K562 (cell line): ENCODE results near the gene EFCAB13. TPM values are rescaled to one million over a fixed set of nuclear protein-coding genes. Genes with fewer than 3 reads are reported as not detected.
A peak's percentile ranks its signal among the peaks of the same experiment; 100 is the strongest.

ENCODE experiments used
- CBX5 ChIP-seq: IDR thresholded peaks from 2 replicates; pipeline ENCODE4 v1.6.1; 2014; ENCODE audit warnings: low read depth, borderline replicate concordance
- CREB3L1 ChIP-seq: fragments of 450-650 bp; IDR thresholded peaks from 2 replicates; pipeline ENCODE4 v1.6.1; 2014; ENCODE audit warnings: low read depth, mild to moderate bottlenecking, moderate library complexity, borderline replicate concordance
- CREM ChIP-seq: IDR thresholded peaks from 2 replicates; pipeline ENCODE4 v1.6.1; 2014; ENCODE audit warnings: antibody characterized with exemption, low read depth
- ESRRA ChIP-seq: fragments of 450-650 bp; IDR thresholded peaks from 2 replicates; pipeline ENCODE4 v1.6.1; 2014; ENCODE audit warnings: low read depth, mild to moderate bottlenecking, moderate library complexity, borderline replicate concordance
- FOXA3 ChIP-seq, 2 experiments: fragments of 450-650 bp in 1 of 2; sonication (generic) in 1 of 2; formaldehyde crosslinking; IDR thresholded peaks in 1 of 2; conservative IDR thresholded peaks in 1 of 2; 2 replicates each; pipeline versions ENCODE4 v1.4.0 to v1.8.0; 2020 to 2022; ENCODE audit warnings: mild to moderate bottlenecking in 2 of 2, missing genetic modification reagents in 1 of 2
- HDGF ChIP-seq: fragments of 450-650 bp; IDR thresholded peaks from 2 replicates; pipeline ENCODE4 v1.6.1; 2016
- KLF10 ChIP-seq: fragments of 250-450 bp; sonication (Bioruptor Pico); IDR thresholded peaks from 2 replicates; pipeline ENCODE4 v1.6.1; 2021; ENCODE audit warnings: matching md5 sums
- MCM3 ChIP-seq: fragments of 450-650 bp; IDR thresholded peaks from 2 replicates; pipeline ENCODE4 v1.6.1; 2016
- MYC ChIP-seq, 2 experiments: fragments of 250-450 bp in 1 of 2; sonication (Bioruptor Pico) in 1 of 2; IDR thresholded peaks; 2 replicates each; pipeline versions ENCODE4 v1.5.1 to v1.6.1; 2012 to 2021; ENCODE audit warnings: low read depth in 2 of 2, borderline replicate concordance in 1 of 2, improper control_type of control experiment in 1 of 2, low read length in 1 of 2, mild to moderate bottlenecking in 1 of 2, moderate library complexity in 1 of 2
- NRF1 ChIP-seq, 2 experiments: fragments of 450-650 bp; IDR thresholded peaks in 1 of 2; conservative IDR thresholded peaks in 1 of 2; 2 replicates each; pipeline ENCODE4 v1.6.1; 2014; ENCODE audit warnings: mild to moderate bottlenecking in 2 of 2
- ZNF592 ChIP-seq: fragments of 450-650 bp; IDR thresholded peaks from 2 replicates; pipeline ENCODE4 v1.6.1; 2017; ENCODE audit warnings: antibody characterized with exemption, mild to moderate bottlenecking
- ZNF766 ChIP-seq: fragments of 200-800 bp; sonication (Bioruptor generic); conservative IDR thresholded peaks from 2 replicates; pipeline ENCODE4 v1.6.1; 2016; ENCODE audit warnings: missing genetic modification characterization, missing compliant biosample characterization
- polyA plus RNA-seq, 8 experiments: library from polyadenylated mRNA; depleted of rRNA in 4 of 8; stranded (reverse) in 5 of 8; unstranded in 3 of 8; fragments of >200 nt; fragmentation: Nextera tagmentation in 2 of 8; fragmentation: Illumina TruSeq in 1 of 8; extraction: Ambion mirVana in 2 of 8; extraction: Trizol in 1 of 8; gene quantifications; 2 replicates each; pipeline versions ENCODE4 v1.2.1 to v1.2.3, GENCODE V29; 2011 to 2014; ENCODE audit warnings: inconsistent platforms in 1 of 8, missing spikeins in 1 of 8
- total RNA-seq, 7 experiments: library from RNA; depleted of rRNA in 6 of 7; stranded (reverse); fragments of >200 nt in 6 of 7; fragmentation: Illumina TruSeq in 2 of 7; extraction: Trizol in 2 of 7; gene quantifications; 2 replicates each; pipeline versions ENCODE4 v1.2.1 to v1.2.3, GENCODE V29; 2011 to 2021; ENCODE audit warnings: low replicate concordance in 1 of 7
- TF ChIP-seq, protein P1 (sequence below): sonication (generic); formaldehyde crosslinking; IDR thresholded peaks from 2 replicates; pipeline ENCODE4 v1.8.0; 2023; ENCODE audit warnings: mild to moderate bottlenecking, missing genetic modification reagents
- TF ChIP-seq, protein P2 (sequence below): sonication (generic); formaldehyde crosslinking; IDR thresholded peaks from 2 replicates; pipeline ENCODE4 v1.8.1; 2022; ENCODE audit warnings: missing genetic modification reagents

EFCAB13 gene
- total and polyA plus RNA-seq, 9 of the 15 experiments (the other 6 are each of a cell fraction or from before 2014, with no cell fraction given): 0.32 to 1.3 (median 0.95) TPM

DNA sequence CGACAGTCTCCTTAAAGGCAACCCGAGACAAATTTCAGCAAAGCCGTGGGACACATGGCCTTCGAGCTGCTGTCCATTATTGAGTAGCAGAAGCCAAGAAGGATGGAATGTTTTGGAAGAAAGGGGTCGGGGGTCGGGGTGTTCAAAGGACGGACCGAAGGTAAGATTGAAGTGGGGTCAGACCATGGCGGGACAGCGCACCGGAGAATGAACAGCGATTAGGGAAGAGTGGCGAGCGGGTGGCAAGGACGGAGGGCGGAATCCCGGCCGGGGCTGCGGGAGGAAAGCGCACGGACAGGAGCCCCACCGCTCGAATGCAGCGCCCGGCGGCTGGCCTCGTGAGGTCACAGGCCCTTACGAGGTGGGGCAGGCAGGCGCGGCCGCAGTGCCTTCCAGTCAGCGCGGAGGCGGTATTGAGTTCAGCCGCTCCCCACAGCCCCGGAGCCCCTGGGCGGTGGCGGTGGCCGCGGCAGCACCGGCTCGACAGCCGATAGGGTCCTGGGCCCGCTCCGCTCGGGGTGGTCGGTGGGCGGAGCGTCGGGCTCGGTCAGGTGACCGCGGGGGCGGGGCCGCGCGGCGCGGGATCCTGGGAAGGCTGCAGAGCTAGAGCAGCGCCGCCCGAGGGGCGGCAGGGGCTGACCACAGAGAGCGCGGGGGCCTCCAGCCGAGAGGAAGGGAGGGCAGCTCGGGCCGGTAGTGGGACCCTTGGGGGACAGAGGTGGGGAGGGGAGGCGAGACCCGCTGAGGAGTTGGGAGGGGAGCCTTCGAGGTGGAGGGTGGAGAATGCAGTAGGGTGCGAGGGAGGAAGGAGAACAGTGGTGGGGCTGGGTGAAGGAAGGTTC is at the start of gene EFCAB13 (continued):
- TF ChIP-seq FOXA3 (CRISPR knock-in tag; conservative IDR thresholded peaks at IDR 0.05 in 1 of 2, IDR thresholded peaks at IDR 0.05 in 1 of 2): peak in 1 of 2 experiments; percentile 70; a peak in 1 of 4 replicates
- no peak for TF ChIP-seq MCM3
- TF ChIP-seq, protein P1, sequence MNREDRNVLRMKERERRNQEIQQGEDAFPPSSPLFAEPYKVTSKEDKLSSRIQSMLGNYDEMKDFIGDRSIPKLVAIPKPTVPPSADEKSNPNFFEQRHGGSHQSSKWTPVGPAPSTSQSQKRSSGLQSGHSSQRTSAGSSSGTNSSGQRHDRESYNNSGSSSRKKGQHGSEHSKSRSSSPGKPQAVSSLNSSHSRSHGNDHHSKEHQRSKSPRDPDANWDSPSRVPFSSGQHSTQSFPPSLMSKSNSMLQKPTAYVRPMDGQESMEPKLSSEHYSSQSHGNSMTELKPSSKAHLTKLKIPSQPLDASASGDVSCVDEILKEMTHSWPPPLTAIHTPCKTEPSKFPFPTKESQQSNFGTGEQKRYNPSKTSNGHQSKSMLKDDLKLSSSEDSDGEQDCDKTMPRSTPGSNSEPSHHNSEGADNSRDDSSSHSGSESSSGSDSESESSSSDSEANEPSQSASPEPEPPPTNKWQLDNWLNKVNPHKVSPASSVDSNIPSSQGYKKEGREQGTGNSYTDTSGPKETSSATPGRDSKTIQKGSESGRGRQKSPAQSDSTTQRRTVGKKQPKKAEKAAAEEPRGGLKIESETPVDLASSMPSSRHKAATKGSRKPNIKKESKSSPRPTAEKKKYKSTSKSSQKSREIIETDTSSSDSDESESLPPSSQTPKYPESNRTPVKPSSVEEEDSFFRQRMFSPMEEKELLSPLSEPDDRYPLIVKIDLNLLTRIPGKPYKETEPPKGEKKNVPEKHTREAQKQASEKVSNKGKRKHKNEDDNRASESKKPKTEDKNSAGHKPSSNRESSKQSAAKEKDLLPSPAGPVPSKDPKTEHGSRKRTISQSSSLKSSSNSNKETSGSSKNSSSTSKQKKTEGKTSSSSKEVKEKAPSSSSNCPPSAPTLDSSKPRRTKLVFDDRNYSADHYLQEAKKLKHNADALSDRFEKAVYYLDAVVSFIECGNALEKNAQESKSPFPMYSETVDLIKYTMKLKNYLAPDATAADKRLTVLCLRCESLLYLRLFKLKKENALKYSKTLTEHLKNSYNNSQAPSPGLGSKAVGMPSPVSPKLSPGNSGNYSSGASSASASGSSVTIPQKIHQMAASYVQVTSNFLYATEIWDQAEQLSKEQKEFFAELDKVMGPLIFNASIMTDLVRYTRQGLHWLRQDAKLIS: peak; percentile 85
- TF ChIP-seq CREM: peak; percentile 84
- peak; percentile 71 for TF ChIP-seq ESRRA
- peak; percentile 47; the same call in 1 of the 2 replicates for TF ChIP-seq CREB3L1
- TF ChIP-seq KLF10 (CRISPR knock-in tag): no peak
- 0 out of 2 replicates have a peak, but pooled peaks have one; percentile 30 for TF ChIP-seq ZNF766 (CRISPR knock-in tag)
- peak; percentile 80 for TF ChIP-seq MYC (IDR thresholded peaks at IDR 0.05; ENCODE audit: low read depth, low read length)
- no peak for TF ChIP-seq MYC (CRISPR knock-in tag; IDR thresholded peaks at IDR 0.05; ENCODE audit: borderline replicate concordance, low read depth)
- peak; percentile 73 for TF ChIP-seq ZNF592
- peak; percentile 82 for TF ChIP-seq CBX5
- TF ChIP-seq, protein P2, sequence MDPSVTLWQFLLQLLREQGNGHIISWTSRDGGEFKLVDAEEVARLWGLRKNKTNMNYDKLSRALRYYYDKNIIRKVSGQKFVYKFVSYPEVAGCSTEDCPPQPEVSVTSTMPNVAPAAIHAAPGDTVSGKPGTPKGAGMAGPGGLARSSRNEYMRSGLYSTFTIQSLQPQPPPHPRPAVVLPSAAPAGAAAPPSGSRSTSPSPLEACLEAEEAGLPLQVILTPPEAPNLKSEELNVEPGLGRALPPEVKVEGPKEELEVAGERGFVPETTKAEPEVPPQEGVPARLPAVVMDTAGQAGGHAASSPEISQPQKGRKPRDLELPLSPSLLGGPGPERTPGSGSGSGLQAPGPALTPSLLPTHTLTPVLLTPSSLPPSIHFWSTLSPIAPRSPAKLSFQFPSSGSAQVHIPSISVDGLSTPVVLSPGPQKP (CRISPR knock-in tag): 0 out of 2 replicates have a peak, but pooled peaks have one; percentile 68
- TF ChIP-seq NRF1 (conservative IDR thresholded peaks at IDR 0.05 in 1 of 2, IDR thresholded peaks at IDR 0.05 in 1 of 2): peak; percentile 79 to 83
- TF ChIP-seq HDGF: 0 out of 2 replicates have a peak, but pooled peaks have one; percentile 39
